Activated T-cell treated with anti-CD3 and anti-CD28 coated beads, Interleukin-2, amount 50 U/mL, for 24 hours (primary cell): ENCODE data around the gene BCKDHA.
"Not testable (repeated sequence)": the region's sequence is repeated elsewhere in the genome, so short reads cannot be mapped to it uniquely, and the experiment has no call there.

Experiments
- DNase-seq: peaks from one replicate; pipeline ENCODE4 v3.0.0-alpha.2; 2020
- H3K27ac Mint-ChIP-seq: 2 replicates; pipeline ENCODE4 v1.8.0; 2020; ENCODE audit warnings: mild to moderate bottlenecking, mixed read lengths
- H3K27me3 Mint-ChIP-seq: 2 replicates; pipeline ENCODE4 v1.8.0; 2020; ENCODE audit warnings: mixed read lengths
- H3K36me3 Mint-ChIP-seq: 2 replicates; pipeline ENCODE4 v1.8.0; 2020; ENCODE audit warnings: low read depth, mixed read lengths
- H3K4me1 Mint-ChIP-seq: 2 replicates; pipeline ENCODE4 v1.8.0; 2020; ENCODE audit warnings: low read depth, mixed read lengths
- H3K4me3 Mint-ChIP-seq: 2 replicates; pipeline ENCODE4 v1.8.0; 2020; ENCODE audit warnings: mild to moderate bottlenecking, moderate library complexity, mixed read lengths
- H3K9me3 Mint-ChIP-seq: 2 replicates; pipeline ENCODE4 v1.8.0; 2020; ENCODE audit warnings: mixed read lengths

BCKDHA gene

GRCh38 chr19:41407271-41407670 lies 9.7 kb downstream of the BCKDHA start:
- Mint-ChIP-seq H3K36me3 (peaks cover 28% of the 10 kb centered on the region), H3K27ac (no peak overlapping the region)
- DNase-seq: no peak

GRCh38 chr19:41408256-41408655 lies 10.6 kb downstream of the BCKDHA start:
- H3K27me3 Mint-ChIP-seq: no peaks in the 10 kb centered on the region

More at GRCh38 chr19:41407271-41407670, 9.7 kb downstream of the BCKDHA start:
- no peak overlapping the region for H3K4me3 Mint-ChIP-seq
- peaks cover 17% of the 10 kb centered on the region for H3K4me1 Mint-ChIP-seq
- no peaks in the 10 kb centered on the region for H3K27me3 Mint-ChIP-seq
- no peaks in the 10 kb centered on the region for H3K9me3 Mint-ChIP-seq

DNA sequence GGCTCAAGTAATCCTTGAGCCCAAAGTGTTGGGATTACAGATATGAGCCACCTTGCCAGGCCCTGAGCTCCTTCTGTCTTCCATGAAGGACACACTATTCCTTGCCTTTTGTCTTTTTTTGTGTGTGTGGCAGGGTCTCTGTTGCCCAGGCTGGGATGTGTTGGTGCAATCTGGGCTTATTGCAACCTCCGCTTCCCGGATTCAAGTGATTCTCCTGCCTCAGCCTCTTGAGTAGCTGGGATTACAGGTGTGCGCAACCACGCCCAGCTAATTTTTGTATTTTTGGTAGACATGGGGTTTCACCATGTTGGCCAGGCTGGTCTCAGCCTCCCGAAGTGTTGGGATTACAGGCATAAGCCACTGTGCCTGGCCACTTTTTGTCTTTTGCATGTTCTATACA lies 11.2 kb downstream of the BCKDHA start:
- Mint-ChIP-seq H3K4me1 (peaks cover 13% of the 10 kb centered on the region), H3K36me3 (peaks cover 35% of the 10 kb centered on the region)
- DNase-seq, H3K9me3 Mint-ChIP-seq, H3K4me3 Mint-ChIP-seq, H3K27me3 Mint-ChIP-seq, H3K27ac Mint-ChIP-seq: not testable (repeated sequence)

More at GRCh38 chr19:41408256-41408655, 10.6 kb downstream of the BCKDHA start:
- no peak overlapping the region for H3K27ac Mint-ChIP-seq
- H3K9me3 Mint-ChIP-seq: no peaks in the 10 kb centered on the region
- DNase-seq: no peak
- H3K36me3 Mint-ChIP-seq: peaks cover 29% of the 10 kb centered on the region
- peaks cover 16% of the 10 kb centered on the region for H3K4me1 Mint-ChIP-seq
- no peak overlapping the region for H3K4me3 Mint-ChIP-seq

DNA sequence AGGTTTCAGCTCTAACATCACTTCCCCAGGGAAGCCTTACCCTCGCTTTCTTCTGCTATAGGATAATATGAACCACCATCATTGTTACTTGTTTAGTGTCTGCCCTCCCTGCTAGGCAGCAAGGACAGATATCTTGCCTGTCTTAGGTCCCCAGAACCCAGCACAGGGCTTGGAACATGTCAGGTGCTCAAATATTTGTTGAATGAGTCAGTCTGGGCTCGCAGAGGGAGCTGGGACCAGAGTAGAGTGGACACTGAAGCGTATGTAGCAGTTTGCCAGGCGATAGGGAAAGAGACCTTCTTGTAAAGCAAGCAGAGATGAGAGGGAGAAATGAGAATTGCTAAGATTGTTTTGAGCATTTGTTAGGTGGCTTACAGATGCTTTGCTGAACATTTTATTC lies 11.7 kb downstream of the BCKDHA start:
- Mint-ChIP-seq H3K27me3 (no peaks in the 10 kb centered on the region), H3K9me3 (no peaks in the 10 kb centered on the region), H3K4me3 (no peak overlapping the region), H3K27ac (peak overlapping the region; percentile 42), H3K36me3 (peaks cover 39% of the 10 kb centered on the region), H3K4me1 (peaks cover 13% of the 10 kb centered on the region)
- DNase-seq: no peak

DNA sequence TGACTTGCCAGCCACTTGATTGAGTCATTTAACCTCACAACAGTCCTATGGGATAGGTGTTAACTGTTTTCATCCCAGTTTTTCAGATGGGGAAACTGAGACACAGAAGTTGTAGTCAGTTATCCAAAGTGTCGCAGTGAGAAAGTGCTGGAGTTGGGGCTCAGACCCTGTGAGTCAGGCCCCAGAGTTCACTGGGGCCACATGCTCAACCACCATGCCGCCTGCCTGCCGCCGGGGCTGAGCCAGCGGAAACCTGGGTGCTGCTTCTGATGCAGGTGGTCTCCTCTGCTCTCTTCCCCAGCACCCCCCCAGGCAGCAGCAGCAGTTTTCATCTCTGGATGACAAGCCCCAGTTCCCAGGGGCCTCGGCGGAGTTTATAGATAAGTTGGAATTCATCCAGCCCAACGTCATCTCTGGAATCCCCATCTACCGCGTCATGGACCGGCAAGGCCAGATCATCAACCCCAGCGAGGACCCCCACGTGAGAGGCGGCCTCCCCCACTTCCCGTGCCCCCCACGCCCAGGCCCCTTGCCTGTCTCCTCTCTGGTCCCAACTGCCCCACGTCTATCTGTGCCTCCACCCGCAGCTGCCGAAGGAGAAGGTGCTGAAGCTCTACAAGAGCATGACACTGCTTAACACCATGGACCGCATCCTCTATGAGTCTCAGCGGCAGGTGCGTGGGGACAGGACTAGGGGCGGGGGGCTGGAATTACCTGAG lies 12.9 kb downstream of the BCKDHA start:
- peaks cover 46% of the 10 kb centered on the region for H3K36me3 Mint-ChIP-seq
- peak overlapping the region; percentile 55 for H3K27ac Mint-ChIP-seq
- H3K4me3 Mint-ChIP-seq: no peak overlapping the region
- H3K27me3 Mint-ChIP-seq: no peaks in the 10 kb centered on the region
- no peak for DNase-seq
- no peaks in the 10 kb centered on the region for H3K9me3 Mint-ChIP-seq
- peaks cover 10% of the 10 kb centered on the region for H3K4me1 Mint-ChIP-seq

- peaks cover 10% of the 10 kb centered on the region for H3K4me1 Mint-ChIP-seq
- H3K4me3 Mint-ChIP-seq: no peak overlapping the region
- no peaks in the 10 kb centered on the region for H3K27me3 Mint-ChIP-seq
These were observed 13.7 kb downstream of the BCKDHA start for GRCh38 chr19:41411100-41411967.

GRCh38 chr19:41411968-41412265 lies 14.3 kb downstream of the BCKDHA start:
- peaks cover 55% of the 10 kb centered on the region for H3K36me3 Mint-ChIP-seq
- no peaks in the 10 kb centered on the region for H3K27me3 Mint-ChIP-seq
- no peak for DNase-seq
- H3K27ac Mint-ChIP-seq: no peak overlapping the region
- H3K9me3 Mint-ChIP-seq: no peaks in the 10 kb centered on the region
- H3K4me3 Mint-ChIP-seq: no peak overlapping the region
- H3K4me1 Mint-ChIP-seq: peaks cover 10% of the 10 kb centered on the region

More at GRCh38 chr19:41411100-41411967, 13.7 kb downstream of the BCKDHA start:
- Mint-ChIP-seq H3K9me3 (no peaks in the 10 kb centered on the region), H3K36me3 (peaks cover 53% of the 10 kb centered on the region), H3K27ac (no peak overlapping the region)
- DNase-seq: no peak

DNA sequence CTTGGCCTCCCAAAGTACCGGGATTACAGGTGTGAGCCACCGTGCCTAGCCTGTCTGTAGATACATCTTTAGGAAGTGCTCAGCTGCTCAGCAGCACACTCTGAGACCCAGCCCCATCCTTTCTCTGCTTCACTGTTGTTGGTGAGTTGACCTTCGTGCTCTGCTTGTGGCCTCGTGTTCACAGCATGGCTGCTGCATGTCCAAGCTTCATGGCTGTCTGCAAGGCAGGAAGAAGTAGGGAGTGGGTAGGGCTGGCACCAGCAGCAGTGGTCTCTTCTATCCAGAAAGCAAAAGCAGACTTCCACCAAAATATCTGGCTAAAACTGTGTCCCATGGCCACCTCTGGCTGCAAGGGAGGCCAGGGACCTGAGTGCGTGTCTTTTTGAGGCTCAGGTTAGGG lies 15.3 kb downstream of the BCKDHA start:
- peaks cover 10% of the 10 kb centered on the region for H3K4me1 Mint-ChIP-seq
- no peak overlapping the region for H3K27ac Mint-ChIP-seq
- H3K27me3 Mint-ChIP-seq: no peaks in the 10 kb centered on the region

DNA sequence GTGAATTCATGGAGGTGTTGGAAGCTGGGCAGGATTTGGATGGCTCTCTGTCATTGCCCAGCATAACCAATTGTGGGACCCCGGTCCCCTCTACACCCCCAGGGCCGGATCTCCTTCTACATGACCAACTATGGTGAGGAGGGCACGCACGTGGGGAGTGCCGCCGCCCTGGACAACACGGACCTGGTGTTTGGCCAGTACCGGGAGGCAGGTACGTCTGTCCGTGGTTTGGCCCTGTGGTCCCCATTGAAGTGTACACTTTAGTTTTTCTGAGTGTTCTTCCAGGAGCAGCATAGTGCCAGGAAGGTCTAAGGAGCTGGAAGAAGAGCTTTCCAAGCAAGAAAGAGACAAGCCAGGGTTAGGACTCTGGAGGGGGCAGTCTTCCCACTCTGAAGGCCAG lies 16.3 kb downstream of the BCKDHA start:
- peaks cover 10% of the 10 kb centered on the region for H3K4me1 Mint-ChIP-seq
- no peak overlapping the region for H3K4me3 Mint-ChIP-seq
- no peaks in the 10 kb centered on the region for H3K9me3 Mint-ChIP-seq
- H3K27ac Mint-ChIP-seq: no peak overlapping the region
- H3K27me3 Mint-ChIP-seq: no peaks in the 10 kb centered on the region
- peaks cover 67% of the 10 kb centered on the region for H3K36me3 Mint-ChIP-seq
- no peak for DNase-seq

More for the DNA sequence above, 15.3 kb downstream of the BCKDHA start:
- H3K9me3 Mint-ChIP-seq: no peaks in the 10 kb centered on the region
- H3K4me3 Mint-ChIP-seq: no peak overlapping the region
- no peak for DNase-seq
- H3K36me3 Mint-ChIP-seq: peaks cover 58% of the 10 kb centered on the region

DNA sequence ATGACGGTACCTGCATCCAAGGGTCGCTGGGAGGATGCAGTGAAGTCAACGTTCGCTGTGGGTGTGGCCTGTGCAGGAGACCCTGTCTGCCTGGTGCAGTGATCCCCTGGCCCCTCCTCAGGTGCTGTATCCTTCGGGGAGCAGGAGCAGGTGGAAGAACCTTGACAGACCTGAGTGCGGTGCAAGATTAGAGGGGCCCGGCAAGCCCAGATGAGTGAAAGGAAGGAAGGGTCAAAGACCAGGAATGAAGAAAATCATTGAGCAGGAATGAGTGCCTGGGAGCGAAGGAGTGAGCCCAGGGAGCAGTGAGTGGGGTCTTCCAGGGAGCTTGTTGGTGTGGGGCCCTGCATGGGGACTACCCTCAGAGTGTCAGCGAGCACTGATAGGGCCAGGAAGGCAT lies 16.8 kb downstream of the BCKDHA start:
- no peak overlapping the region for H3K4me3 Mint-ChIP-seq
- H3K27me3 Mint-ChIP-seq: no peaks in the 10 kb centered on the region
- H3K4me1 Mint-ChIP-seq: peaks cover 7% of the 10 kb centered on the region
- no peaks in the 10 kb centered on the region for H3K9me3 Mint-ChIP-seq
- H3K27ac Mint-ChIP-seq: peak overlapping the region; percentile 58
- DNase-seq: no peak
- H3K36me3 Mint-ChIP-seq: peaks cover 72% of the 10 kb centered on the region

GRCh38 chr19:41415154-41415571 lies 17.5 kb downstream of the BCKDHA start:
- no peak overlapping the region for H3K4me3 Mint-ChIP-seq
- no peak for DNase-seq
- no peak overlapping the region for H3K27ac Mint-ChIP-seq
- H3K36me3 Mint-ChIP-seq: peaks cover 75% of the 10 kb centered on the region
- H3K4me1 Mint-ChIP-seq: peaks cover 2% of the 10 kb centered on the region
- H3K27me3 Mint-ChIP-seq: no peaks in the 10 kb centered on the region
- H3K9me3 Mint-ChIP-seq: no peaks in the 10 kb centered on the region

DNA sequence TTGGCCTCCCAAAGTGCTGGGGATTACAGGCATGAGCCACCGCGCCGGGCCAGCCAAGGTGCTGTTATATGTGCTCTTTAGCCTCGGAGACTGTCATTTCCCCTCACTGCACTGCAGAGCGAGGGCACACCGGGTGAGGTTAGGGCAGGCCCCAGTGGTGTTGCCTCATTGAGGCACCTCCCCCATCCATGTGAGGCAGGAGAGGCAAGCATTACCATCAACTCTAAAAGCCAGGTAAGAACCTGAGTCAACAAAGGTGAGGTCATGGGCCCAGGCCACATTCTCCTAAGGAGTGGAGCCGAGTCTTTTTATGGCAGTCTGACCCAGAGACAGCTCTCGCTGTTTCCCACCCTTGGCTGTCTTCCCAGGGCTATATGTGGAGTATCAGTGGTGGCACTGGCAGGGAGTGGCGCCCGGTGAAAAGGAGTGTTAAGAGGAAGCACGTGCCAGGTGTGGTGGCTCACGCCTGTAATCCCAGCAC lies 18.6 kb downstream of the BCKDHA start:
- peaks cover 73% of the 10 kb centered on the region for H3K36me3 Mint-ChIP-seq
- H3K4me3 Mint-ChIP-seq: no peak overlapping the region
- H3K27me3 Mint-ChIP-seq: no peaks in the 10 kb centered on the region
- DNase-seq: no peak
- H3K4me1 Mint-ChIP-seq: no peaks in the 10 kb centered on the region
- H3K27ac Mint-ChIP-seq: no peak overlapping the region
- H3K9me3 Mint-ChIP-seq: no peaks in the 10 kb centered on the region

DNA sequence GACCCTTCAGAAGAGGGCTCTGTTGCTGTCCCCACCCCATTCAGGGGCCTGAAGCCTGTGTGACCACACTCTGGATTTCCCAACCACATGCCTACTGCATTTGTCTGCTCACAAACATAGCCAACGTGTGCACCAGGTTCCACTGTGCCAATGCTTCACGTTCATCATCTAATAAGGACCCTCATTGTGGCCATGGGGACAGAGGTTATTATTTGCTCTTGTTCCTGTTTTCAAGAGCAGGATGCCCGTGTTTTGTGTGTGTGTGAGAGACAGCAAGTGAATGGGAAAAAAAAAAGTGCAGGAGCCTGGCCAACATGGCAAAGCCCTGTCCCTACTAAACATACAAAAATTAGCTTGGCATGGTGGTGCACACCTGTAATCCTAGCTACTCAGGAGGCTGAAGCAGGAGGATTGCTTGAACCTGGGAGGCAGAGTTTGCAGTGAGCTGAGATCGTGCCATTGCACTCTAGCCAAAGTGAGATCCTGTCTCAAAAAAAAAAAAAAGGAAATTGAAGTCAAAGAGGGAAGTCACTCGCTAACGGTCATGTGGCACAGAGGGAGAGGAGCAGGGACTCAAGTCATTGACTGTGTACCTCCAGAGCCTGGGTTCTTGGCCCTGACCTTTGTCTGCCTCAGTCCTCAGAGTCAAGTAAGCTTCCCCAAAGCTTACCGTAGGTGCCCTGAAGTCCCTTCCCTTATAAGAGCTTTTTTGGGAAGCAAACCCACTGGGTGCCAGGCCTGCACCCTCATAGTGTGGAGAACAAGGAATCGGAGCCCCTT lies 22.7 kb downstream of the BCKDHA start:
- DNase-seq: no peak
- Mint-ChIP-seq H3K4me1 (no peaks in the 10 kb centered on the region), H3K27ac (no peak overlapping the region), H3K9me3 (no peaks in the 10 kb centered on the region), H3K4me3 (no peak overlapping the region), H3K36me3 (peaks cover 73% of the 10 kb centered on the region), H3K27me3 (no peaks in the 10 kb centered on the region)

- Mint-ChIP-seq H3K4me3 (no peak overlapping the region), H3K9me3 (no peaks in the 10 kb centered on the region), H3K27me3 (no peaks in the 10 kb centered on the region), H3K36me3 (peaks cover 72% of the 10 kb centered on the region), H3K4me1 (no peaks in the 10 kb centered on the region), H3K27ac (no peak overlapping the region)
- no peak for DNase-seq
These were observed 23.7 kb downstream of the BCKDHA start for GRCh38 chr19:41421314-41421713.
